ENCODE data around the gene RGL2. TPM values are rescaled to one million over a fixed set of nuclear protein-coding genes. Genes with fewer than 3 reads are reported as not detected.

Gene RGL2
- total and polyA plus RNA-seq, 10 of the 15 experiments (the other 5 are each of a cell fraction or from before 2014, with no cell fraction given), result 0.84 to 21.2 (median 6.8) TPM

GRCh38 chr6:33248932-33249731 is 49.6 kb downstream of the RGL2 start (continued):
- TF ChIP-seq CEBPZ (IDR thresholded peaks at IDR 0.05; ENCODE audit: low read depth, low read length), result no peak
- TF ChIP-seq EGR1 (IDR thresholded peaks at IDR 0.05; ENCODE audit: borderline replicate concordance in 1 of 2, low read depth in 2 of 2, low read length in 2 of 2), result peak in 1 of 2 experiments; percentile 83; a peak in 2 of 3 replicates
- 0 out of 2 replicates have a peak, but pooled peaks have one; percentile 44 for TF ChIP-seq GATAD2B (conservative IDR thresholded peaks at IDR 0.05; ENCODE audit: low read depth)
- TF ChIP-seq NR2C2 (IDR thresholded peaks at IDR 0.05; ENCODE audit: borderline replicate concordance, control insufficient read depth, insufficient read length, low read depth), result no peak
- TF ChIP-seq DPF2 (IDR thresholded peaks at IDR 0.05), result 0 out of 2 replicates have a peak, but pooled peaks have one; percentile 38
- no peak for TF ChIP-seq CHD4 (IDR thresholded peaks at IDR 0.05)
- TF ChIP-seq SREBF1 (IDR thresholded peaks at IDR 0.05; ENCODE audit: low read length), result no peak
- TF ChIP-seq ETV6 (conservative IDR thresholded peaks at IDR 0.05 in 1 of 2, IDR thresholded peaks at IDR 0.05 in 1 of 2; ENCODE audit: borderline replicate concordance in 1 of 2, low read depth in 1 of 2), result no peak
- TF ChIP-seq RFX5 (IDR thresholded peaks at IDR 0.05; ENCODE audit: low read depth, low read length), result peak; percentile 79
- TF ChIP-seq POU2F2 (IDR thresholded peaks at IDR 0.05; ENCODE audit: borderline replicate concordance, low read depth, low read length), result peak; percentile 69; the same call in 2 of the 3 replicates
- TF ChIP-seq SRF (IDR thresholded peaks at IDR 0.05; ENCODE audit: low read depth in 2 of 2, low read length in 2 of 2), result peak in 1 of 2 experiments; percentile 21; a peak in 1 of 4 replicates
- no peak for TF ChIP-seq YBX1 (IDR thresholded peaks at IDR 0.05)
- TF ChIP-seq STAT3 (IDR thresholded peaks at IDR 0.05; ENCODE audit: low read depth, low read length), result no peak
- no peak for TF ChIP-seq EED (IDR thresholded peaks at IDR 0.05; ENCODE audit: low read depth)
- TF ChIP-seq BCL3 (IDR thresholded peaks at IDR 0.05; ENCODE audit: borderline replicate concordance, insufficient read depth, low read depth, low read length, poor library complexity, severe bottlenecking), result peak; percentile 26
- TF ChIP-seq FOXK2 (IDR thresholded peaks at IDR 0.05), result no peak
- no peak for TF ChIP-seq ZNF274 (IDR thresholded peaks at IDR 0.05; ENCODE audit: insufficient read depth, insufficient read length)
- peak; percentile 13; the same call in 1 of the 2 replicates for TF ChIP-seq TBL1XR1 (IDR thresholded peaks at IDR 0.05; ENCODE audit: low read depth, low read length)
- TF ChIP-seq CREB1 (IDR thresholded peaks at IDR 0.05; ENCODE audit: low read depth), result peak; percentile 81
- TF ChIP-seq SIX5 (IDR thresholded peaks at IDR 0.05; ENCODE audit: low read depth, low read length, severe bottlenecking), result no peak
- peak; percentile 95 for TF ChIP-seq POLR2AphosphoS5 (IDR thresholded peaks at IDR 0.05; ENCODE audit: low read length)
- peak; percentile 89 for TF ChIP-seq NR2F1 (conservative IDR thresholded peaks at IDR 0.05)
- TF ChIP-seq, protein P1, sequence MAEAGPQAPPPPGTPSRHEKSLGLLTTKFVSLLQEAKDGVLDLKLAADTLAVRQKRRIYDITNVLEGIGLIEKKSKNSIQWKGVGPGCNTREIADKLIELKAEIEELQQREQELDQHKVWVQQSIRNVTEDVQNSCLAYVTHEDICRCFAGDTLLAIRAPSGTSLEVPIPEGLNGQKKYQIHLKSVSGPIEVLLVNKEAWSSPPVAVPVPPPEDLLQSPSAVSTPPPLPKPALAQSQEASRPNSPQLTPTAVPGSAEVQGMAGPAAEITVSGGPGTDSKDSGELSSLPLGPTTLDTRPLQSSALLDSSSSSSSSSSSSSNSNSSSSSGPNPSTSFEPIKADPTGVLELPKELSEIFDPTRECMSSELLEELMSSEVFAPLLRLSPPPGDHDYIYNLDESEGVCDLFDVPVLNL (IDR thresholded peaks at IDR 0.05; ENCODE audit: low read depth, low read length), result no peak
- 0 out of 2 replicates have a peak, but pooled peaks have one; percentile 7 for TF ChIP-seq YY1 (IDR thresholded peaks at IDR 0.05; ENCODE audit: low read depth, low read length)
